ENCODE results near the gene SMARCB1.

DNA sequence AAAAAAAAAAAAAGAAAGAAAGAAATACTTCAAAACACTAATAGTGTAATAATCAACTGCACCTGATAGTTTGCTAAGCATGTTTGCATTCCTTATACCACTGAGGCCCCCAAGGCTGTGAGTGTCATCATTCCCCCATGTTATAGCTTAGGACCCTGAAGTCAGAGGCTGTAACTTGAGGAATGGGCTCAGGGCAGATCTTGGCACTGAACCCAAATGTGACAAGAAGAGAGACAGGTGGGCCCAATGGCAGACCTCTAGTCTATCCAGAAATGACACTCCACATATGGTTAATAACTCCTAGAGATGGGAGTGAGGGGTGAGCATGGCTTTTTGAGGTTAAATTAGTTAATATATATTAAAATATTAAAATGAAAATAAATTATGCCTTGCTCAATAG is 49.1 kb upstream of the SMARCB1 start:
- TF ChIP-seq EZH2 (IDR thresholded peaks at IDR 0.05; ENCODE audit: borderline replicate concordance, insufficient read depth, low read depth, low read length, poor library complexity, severe bottlenecking): no peak
- TF ChIP-seq, protein P1, sequence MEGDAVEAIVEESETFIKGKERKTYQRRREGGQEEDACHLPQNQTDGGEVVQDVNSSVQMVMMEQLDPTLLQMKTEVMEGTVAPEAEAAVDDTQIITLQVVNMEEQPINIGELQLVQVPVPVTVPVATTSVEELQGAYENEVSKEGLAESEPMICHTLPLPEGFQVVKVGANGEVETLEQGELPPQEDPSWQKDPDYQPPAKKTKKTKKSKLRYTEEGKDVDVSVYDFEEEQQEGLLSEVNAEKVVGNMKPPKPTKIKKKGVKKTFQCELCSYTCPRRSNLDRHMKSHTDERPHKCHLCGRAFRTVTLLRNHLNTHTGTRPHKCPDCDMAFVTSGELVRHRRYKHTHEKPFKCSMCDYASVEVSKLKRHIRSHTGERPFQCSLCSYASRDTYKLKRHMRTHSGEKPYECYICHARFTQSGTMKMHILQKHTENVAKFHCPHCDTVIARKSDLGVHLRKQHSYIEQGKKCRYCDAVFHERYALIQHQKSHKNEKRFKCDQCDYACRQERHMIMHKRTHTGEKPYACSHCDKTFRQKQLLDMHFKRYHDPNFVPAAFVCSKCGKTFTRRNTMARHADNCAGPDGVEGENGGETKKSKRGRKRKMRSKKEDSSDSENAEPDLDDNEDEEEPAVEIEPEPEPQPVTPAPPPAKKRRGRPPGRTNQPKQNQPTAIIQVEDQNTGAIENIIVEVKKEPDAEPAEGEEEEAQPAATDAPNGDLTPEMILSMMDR (IDR thresholded peaks at IDR 0.05): no peak
